Smooth muscle cell (in vitro differentiated cells): Measurements from ENCODE around the gene HOOK1. TPM values are rescaled to one million over a fixed set of nuclear protein-coding genes. Genes with fewer than 3 reads are reported as not detected.

Experiments
- DNase-seq: peaks from one replicate; lab custom pipeline; 2025; ENCODE audit not compliant: unreplicated experiment; lab: John Stamatoyannopoulos, UW
- H2AFZ ChIP-seq: fragments of 200-600 bp; sonication (generic); 2 replicates; pipeline ENCODE4 v1.6.0; 2016; ENCODE audit warnings: antibody characterized with exemption, low read depth, mild to moderate bottlenecking
- H3F3A ChIP-seq: fragments of 200-600 bp; sonication (generic); 2 replicates; pipeline ENCODE4 v1.6.0; 2017; ENCODE audit warnings: antibody characterized with exemption, low read depth
- H3K27ac ChIP-seq: fragments of 200-600 bp; sonication (generic); 2 replicates; pipeline ENCODE4 v1.5.1; 2016; ENCODE audit warnings: low read depth, mild to moderate bottlenecking
- H3K27me3 ChIP-seq: fragments of 200-600 bp; sonication (generic); 2 replicates; pipeline ENCODE4 v1.6.1; 2016; ENCODE audit warnings: low read depth, mild to moderate bottlenecking
- H3K36me3 ChIP-seq: fragments of 200-600 bp; sonication (generic); 2 replicates; pipeline ENCODE4 v1.5.1; 2016; ENCODE audit warnings: low read depth
- H3K4me1 ChIP-seq: fragments of 200-600 bp; sonication (generic); 2 replicates; pipeline ENCODE4 v1.5.1; 2016; ENCODE audit warnings: low read depth
- H3K4me2 ChIP-seq: fragments of 200-600 bp; sonication (generic); 2 replicates; pipeline ENCODE4 v1.6.0; 2016; ENCODE audit warnings: mild to moderate bottlenecking
- H3K4me3 ChIP-seq: fragments of 200-600 bp; sonication (generic); 2 replicates; pipeline ENCODE4 v1.5.1; 2016; ENCODE audit warnings: mild to moderate bottlenecking
- H3K79me2 ChIP-seq: fragments of 200-600 bp; sonication (generic); 2 replicates; pipeline ENCODE4 v1.6.0; 2016; ENCODE audit warnings: low read depth, mild to moderate bottlenecking
- H3K9ac ChIP-seq: fragments of 200-600 bp; sonication (generic); 2 replicates; pipeline ENCODE4 v1.6.0; 2016; ENCODE audit warnings: low read depth
- H3K9me3 ChIP-seq: fragments of 200-600 bp; sonication (generic); replicated peaks from 2 replicates; pipeline ENCODE4 v1.5.1; 2016; ENCODE audit warnings: low read depth
- H4K20me1 ChIP-seq: fragments of 200-600 bp; sonication (generic); 2 replicates; pipeline ENCODE4 v1.6.0; 2016; ENCODE audit warnings: low read depth
- WGBS: methylation state at CpG from one replicate; pipeline ENCODE4 v1.1.7; 2016; ENCODE audit warnings: low lambda C conversion rate; 5-methylcytosine and 5-hydroxymethylcytosine counted together
- polyA plus RNA-seq: library from polyadenylated mRNA; unstranded; fragments of >200 nt; fragmentation: Nextera tagmentation; extraction: Ambion mirVana; gene quantifications from 2 replicates; pipeline ENCODE4 v1.2.1, GENCODE V29; 2016
- total RNA-seq: library from RNA; depleted of rRNA; stranded (reverse); fragments of >200 nt; gene quantifications from 2 replicates; pipeline ENCODE4 v1.2.3, GENCODE V29; 2014
- TF ChIP-seq, protein P1 (sequence below): fragments of 200-600 bp; sonication (generic); IDR thresholded peaks from 2 replicates; pipeline ENCODE4 v1.5.1; 2017; ENCODE audit warnings: borderline replicate concordance, mild to moderate bottlenecking, antibody characterized with exemption; ENCODE audit not compliant: insufficient read depth, poor library complexity, severe bottlenecking

Gene HOOK1
- total and polyA plus RNA-seq, 2 experiments from 2014 or later = 0.80 to 5.2 TPM

DNA sequence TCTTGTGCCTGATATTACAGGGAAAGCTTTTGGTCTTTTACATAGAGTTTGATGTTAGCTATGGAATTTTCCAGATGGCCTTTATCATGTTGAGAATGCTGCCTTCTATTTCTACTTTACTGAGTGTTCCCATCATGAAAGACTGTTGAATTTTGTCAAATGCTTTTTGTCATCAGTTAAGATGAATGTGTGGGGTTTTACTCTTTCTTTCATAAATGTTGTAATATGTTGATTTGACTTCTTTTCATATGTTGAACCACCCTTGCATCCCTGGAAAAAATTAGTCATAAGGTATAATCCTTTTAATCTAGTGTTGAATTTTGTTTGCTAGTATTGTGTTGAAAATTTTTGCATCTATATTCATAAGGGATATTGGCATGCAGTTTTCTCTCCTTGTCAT lies 16.1 kb upstream of the HOOK1 start:
- H3K27ac ChIP-seq = no peak overlapping the region
- no peak for DNase-seq

DNA sequence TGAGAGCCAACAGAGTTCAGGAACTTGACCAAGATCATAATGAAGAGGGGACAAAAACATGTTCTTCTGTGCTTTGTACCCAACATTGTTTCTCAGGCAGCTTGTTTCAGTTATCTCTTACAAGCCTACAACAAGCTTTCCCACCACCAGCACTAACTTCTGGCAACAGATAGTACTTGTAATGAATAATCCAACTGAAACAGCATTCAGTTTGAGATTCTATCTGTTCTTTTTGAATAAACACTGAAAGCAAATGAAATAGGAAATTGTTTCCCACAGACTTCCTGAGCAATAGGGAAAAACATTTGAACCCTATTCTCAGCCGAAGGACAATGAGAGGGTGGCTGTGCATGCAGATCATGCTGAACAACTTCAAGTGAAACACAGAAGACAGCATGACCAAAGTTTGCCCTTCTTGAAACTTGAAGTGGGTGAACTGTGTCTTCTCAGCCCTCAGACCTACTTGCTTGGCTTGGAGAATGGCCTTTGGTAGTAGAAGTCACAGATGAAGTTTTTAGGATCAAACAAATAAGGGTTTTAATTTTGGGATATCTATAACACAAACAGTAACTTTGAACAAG lies 11.2 kb upstream of the HOOK1 start:
- no peak overlapping the region for H2AFZ ChIP-seq
- DNase-seq = no peak
- TF ChIP-seq, protein P1, sequence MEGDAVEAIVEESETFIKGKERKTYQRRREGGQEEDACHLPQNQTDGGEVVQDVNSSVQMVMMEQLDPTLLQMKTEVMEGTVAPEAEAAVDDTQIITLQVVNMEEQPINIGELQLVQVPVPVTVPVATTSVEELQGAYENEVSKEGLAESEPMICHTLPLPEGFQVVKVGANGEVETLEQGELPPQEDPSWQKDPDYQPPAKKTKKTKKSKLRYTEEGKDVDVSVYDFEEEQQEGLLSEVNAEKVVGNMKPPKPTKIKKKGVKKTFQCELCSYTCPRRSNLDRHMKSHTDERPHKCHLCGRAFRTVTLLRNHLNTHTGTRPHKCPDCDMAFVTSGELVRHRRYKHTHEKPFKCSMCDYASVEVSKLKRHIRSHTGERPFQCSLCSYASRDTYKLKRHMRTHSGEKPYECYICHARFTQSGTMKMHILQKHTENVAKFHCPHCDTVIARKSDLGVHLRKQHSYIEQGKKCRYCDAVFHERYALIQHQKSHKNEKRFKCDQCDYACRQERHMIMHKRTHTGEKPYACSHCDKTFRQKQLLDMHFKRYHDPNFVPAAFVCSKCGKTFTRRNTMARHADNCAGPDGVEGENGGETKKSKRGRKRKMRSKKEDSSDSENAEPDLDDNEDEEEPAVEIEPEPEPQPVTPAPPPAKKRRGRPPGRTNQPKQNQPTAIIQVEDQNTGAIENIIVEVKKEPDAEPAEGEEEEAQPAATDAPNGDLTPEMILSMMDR = no peak
- no peak overlapping the region for H3K4me3 ChIP-seq
- H3K79me2 ChIP-seq = no peaks in the 10 kb centered on the region
- H3K4me1 ChIP-seq = no peaks in the 10 kb centered on the region
- H4K20me1 ChIP-seq = no peaks in the 10 kb centered on the region
- no peak overlapping the region for H3K9ac ChIP-seq
- 91% methylated on average over 1 of the region's 1 CpG for WGBS
- H3K27me3 ChIP-seq = peaks cover under 1% of the 10 kb centered on the region
- H3F3A ChIP-seq = no peaks in the 10 kb centered on the region
- no peaks in the 10 kb centered on the region for H3K9me3 ChIP-seq
- H3K27ac ChIP-seq = no peak overlapping the region
- no peak overlapping the region for H3K4me2 ChIP-seq
- H3K36me3 ChIP-seq = no peaks in the 10 kb centered on the region

More for the DNA sequence above, 16.1 kb upstream of the HOOK1 start:
- Histone ChIP-seq H2AFZ (no peak overlapping the region), H3K4me3 (no peak overlapping the region), H3K36me3 (no peaks in the 10 kb centered on the region), H3F3A (no peaks in the 10 kb centered on the region), H3K79me2 (no peaks in the 10 kb centered on the region), H3K4me2 (no peak overlapping the region), H3K27me3 (no peaks in the 10 kb centered on the region), H3K4me1 (no peaks in the 10 kb centered on the region), H3K9ac (no peak overlapping the region), H4K20me1 (no peaks in the 10 kb centered on the region), H3K9me3 (no peaks in the 10 kb centered on the region)
- TF ChIP-seq, protein P1 = no peak

DNA sequence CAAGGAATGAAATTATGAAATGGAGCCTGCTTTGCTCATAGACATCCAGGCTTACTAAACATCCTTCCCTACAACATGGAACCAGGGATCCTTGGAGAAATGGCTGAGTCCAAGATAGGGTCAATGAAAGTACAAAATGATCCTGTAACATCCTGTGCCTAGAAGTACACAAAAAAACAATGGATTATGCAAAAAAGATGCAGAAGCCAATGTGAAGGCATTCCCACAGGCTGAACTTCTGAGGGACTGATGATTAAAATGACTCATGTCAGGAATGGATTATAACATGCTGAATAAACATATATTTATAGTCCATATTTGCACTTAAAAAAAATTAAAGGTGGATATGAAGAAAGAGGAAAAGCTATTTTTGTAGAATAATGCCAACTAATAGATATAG lies 10.4 kb upstream of the HOOK1 start:
- H3K4me1 ChIP-seq = no peaks in the 10 kb centered on the region
- H2AFZ ChIP-seq = no peak overlapping the region
- no peak overlapping the region for H3K27ac ChIP-seq
- H4K20me1 ChIP-seq = no peaks in the 10 kb centered on the region
- no peaks in the 10 kb centered on the region for H3K9me3 ChIP-seq
- TF ChIP-seq, protein P1 = no peak
- no peak for DNase-seq
- no peak overlapping the region for H3K9ac ChIP-seq
- no peak overlapping the region for H3K4me3 ChIP-seq
- no peaks in the 10 kb centered on the region for H3K79me2 ChIP-seq
- no peaks in the 10 kb centered on the region for H3K36me3 ChIP-seq
- H3F3A ChIP-seq = no peaks in the 10 kb centered on the region
- peaks cover 8% of the 10 kb centered on the region for H3K27me3 ChIP-seq
- H3K4me2 ChIP-seq = no peak overlapping the region

DNA sequence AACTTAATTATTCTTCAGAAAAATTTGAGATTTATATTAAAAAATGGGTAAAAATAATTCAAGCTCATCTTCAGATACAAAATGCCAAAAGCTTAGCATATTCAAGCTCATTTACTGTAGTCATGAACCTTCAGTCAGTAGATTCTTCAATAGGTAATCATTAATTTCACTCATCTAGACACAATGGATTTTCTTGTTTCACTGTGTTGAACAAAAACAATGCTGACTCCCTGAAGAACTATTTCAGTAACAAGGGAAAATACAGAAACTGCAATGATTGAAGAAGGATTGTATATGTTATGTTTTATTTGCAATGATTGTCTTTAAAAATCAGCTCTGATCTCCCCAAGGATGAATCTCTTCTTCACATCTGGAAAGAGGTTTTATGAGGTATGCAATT lies 9.2 kb upstream of the HOOK1 start:
- Histone ChIP-seq H3K4me2 (no peak overlapping the region), H3K4me1 (no peaks in the 10 kb centered on the region), H4K20me1 (no peaks in the 10 kb centered on the region), H3K36me3 (no peaks in the 10 kb centered on the region), H3K9ac (no peak overlapping the region), H3K27ac (no peak overlapping the region), H3K79me2 (no peaks in the 10 kb centered on the region), H3K4me3 (no peak overlapping the region), H3F3A (no peaks in the 10 kb centered on the region), H2AFZ (no peak overlapping the region), H3K27me3 (peaks cover 9% of the 10 kb centered on the region), H3K9me3 (no peaks in the 10 kb centered on the region)
- TF ChIP-seq, protein P1 = no peak
- DNase-seq = no peak
